ENCODE results near the gene HFE. TPM values are rescaled to one million over a fixed set of nuclear protein-coding genes. Genes with fewer than 3 reads are reported as not detected.

The HFE gene
- total RNA-seq, 6 experiments from 2014 or later: 8.9 to 20.7 (median 15.8) TPM

DNA sequence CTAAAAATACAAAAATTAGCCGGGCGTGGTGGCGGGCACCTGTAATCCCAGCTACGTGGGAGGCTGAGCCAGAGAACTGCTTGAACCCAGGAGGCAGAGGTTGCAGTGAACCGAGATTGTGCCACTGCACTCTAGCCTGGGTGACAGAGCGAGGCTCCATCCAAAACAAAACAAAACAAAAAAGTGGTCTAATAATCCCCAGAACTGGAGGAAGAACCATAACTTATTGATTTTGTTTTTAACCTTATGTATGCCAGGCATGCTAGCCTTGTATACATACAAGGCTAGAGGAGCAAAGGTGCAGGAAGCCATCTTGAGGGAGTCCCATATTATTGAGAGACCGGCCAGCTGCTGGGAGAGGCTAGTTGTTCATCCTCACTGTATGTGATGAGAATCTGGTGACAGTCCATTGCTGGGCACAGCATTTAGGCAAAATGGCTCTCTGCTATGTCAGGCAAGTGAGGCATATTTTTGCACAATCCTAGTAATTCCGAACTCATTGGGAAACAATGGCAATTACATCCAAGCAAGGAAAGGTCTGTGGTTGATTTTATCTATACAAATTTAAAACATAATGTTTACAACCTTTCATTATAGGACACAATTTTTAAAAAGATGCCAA is 18.0 kb downstream of the HFE start:
- Histone ChIP-seq H3K27me3 (no peaks in the 10 kb centered on the region), H3K4me1 (peaks cover 0 to 10% (median 4%) of the 10 kb centered on the region in 4 donors), H3K4me3 (peak overlapping the region in 1 of 3 donors; percentile 57), H3K9me3 (no peaks in the 10 kb centered on the region), H3K27ac (peak overlapping the region in 2 of 3 donors; percentile 75 to 90), H3K36me3 (no peaks in the 10 kb centered on the region)
- intact Hi-C loops (cut with DNase I): no loop called here
- DNase-seq (no peak), ATAC-seq (no peak)
- 42% methylated on average over 7 of the region's 8 CpGs for WGBS (ENCODE audit: insufficient coverage, low coverage, low lambda C conversion rate, missing lambda C conversion rate)
- no peak for TF ChIP-seq POLR2A (IDR thresholded peaks at IDR 0.05)
- TF ChIP-seq, protein P1, sequence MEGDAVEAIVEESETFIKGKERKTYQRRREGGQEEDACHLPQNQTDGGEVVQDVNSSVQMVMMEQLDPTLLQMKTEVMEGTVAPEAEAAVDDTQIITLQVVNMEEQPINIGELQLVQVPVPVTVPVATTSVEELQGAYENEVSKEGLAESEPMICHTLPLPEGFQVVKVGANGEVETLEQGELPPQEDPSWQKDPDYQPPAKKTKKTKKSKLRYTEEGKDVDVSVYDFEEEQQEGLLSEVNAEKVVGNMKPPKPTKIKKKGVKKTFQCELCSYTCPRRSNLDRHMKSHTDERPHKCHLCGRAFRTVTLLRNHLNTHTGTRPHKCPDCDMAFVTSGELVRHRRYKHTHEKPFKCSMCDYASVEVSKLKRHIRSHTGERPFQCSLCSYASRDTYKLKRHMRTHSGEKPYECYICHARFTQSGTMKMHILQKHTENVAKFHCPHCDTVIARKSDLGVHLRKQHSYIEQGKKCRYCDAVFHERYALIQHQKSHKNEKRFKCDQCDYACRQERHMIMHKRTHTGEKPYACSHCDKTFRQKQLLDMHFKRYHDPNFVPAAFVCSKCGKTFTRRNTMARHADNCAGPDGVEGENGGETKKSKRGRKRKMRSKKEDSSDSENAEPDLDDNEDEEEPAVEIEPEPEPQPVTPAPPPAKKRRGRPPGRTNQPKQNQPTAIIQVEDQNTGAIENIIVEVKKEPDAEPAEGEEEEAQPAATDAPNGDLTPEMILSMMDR (IDR thresholded peaks at IDR 0.05): no peak

GRCh38 chr6:26105842-26106241 is 18.6 kb downstream of the HFE start:
- Histone ChIP-seq H3K36me3 (no peaks in the 10 kb centered on the region), H3K4me3 (no peak overlapping the region), H3K27me3 (no peaks in the 10 kb centered on the region), H3K27ac (no peak overlapping the region), H3K9me3 (no peaks in the 10 kb centered on the region), H3K4me1 (peaks cover 0 to 10% (median 4%) of the 10 kb centered on the region in 4 donors)
- no peak for DNase-seq
- TF ChIP-seq, protein P1 (IDR thresholded peaks at IDR 0.05): no peak
- no peak for TF ChIP-seq POLR2A (IDR thresholded peaks at IDR 0.05)
- intact Hi-C loops (cut with DNase I): no loop called here
- 88% methylated on average over 4 of the region's 4 CpGs for WGBS (ENCODE audit: insufficient coverage, low coverage, low lambda C conversion rate, missing lambda C conversion rate)
- no peak for ATAC-seq

GRCh38 chr6:26107935-26108334 is 20.7 kb downstream of the HFE start:
- Histone ChIP-seq H3K36me3 (no peaks in the 10 kb centered on the region), H3K27ac (no peak overlapping the region), H3K4me3 (no peak overlapping the region), H3K4me1 (peaks cover 0 to 5% (median under 1%) of the 10 kb centered on the region in 4 donors), H3K9me3 (no peaks in the 10 kb centered on the region), H3K27me3 (no peaks in the 10 kb centered on the region)
- intact Hi-C loops (cut with DNase I): no loop called here
- no peak for DNase-seq
- ATAC-seq: no peak
- TF ChIP-seq POLR2A (IDR thresholded peaks at IDR 0.05): no peak
- TF ChIP-seq, protein P1 (IDR thresholded peaks at IDR 0.05): no peak
- WGBS (ENCODE audit: insufficient coverage, low coverage, low lambda C conversion rate, missing lambda C conversion rate): 98% methylated on average over 14 of the region's 18 CpGs

DNA sequence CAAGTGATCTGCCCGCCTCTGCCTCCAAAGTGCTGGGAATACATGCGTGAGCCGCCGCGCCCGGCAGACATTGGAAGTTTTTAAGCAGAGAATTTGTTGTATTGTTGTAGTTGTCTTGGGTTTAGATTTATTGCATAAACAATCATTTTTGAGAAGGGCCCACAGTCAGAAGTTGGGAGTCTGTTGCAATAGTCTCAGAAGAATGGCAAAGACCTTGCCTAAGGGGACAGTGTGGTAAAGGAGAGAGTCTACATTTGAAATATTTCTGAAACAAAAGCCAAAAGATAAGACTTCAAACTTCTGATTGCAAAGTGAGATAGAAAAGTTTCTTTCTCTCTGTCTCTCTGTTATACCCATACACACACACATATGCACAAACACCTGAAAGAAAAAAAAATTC is 22.5 kb downstream of the HFE start:
- no peaks in the 10 kb centered on the region for H3K36me3 ChIP-seq
- 79% methylated on average over 6 of the region's 6 CpGs for WGBS (ENCODE audit: insufficient coverage, low coverage, low lambda C conversion rate, missing lambda C conversion rate)
- H3K4me3 ChIP-seq: no peak overlapping the region
- H3K9me3 ChIP-seq: no peaks in the 10 kb centered on the region
- TF ChIP-seq, protein P1 (IDR thresholded peaks at IDR 0.05): no peak
- no peak for TF ChIP-seq POLR2A (IDR thresholded peaks at IDR 0.05)
- ATAC-seq (no peak), DNase-seq (no peak)
- H3K4me1 ChIP-seq: no peaks in the 10 kb centered on the region
- H3K27ac ChIP-seq: no peak overlapping the region
- intact Hi-C loops (cut with DNase I): no loop called here
- H3K27me3 ChIP-seq: no peaks in the 10 kb centered on the region

DNA sequence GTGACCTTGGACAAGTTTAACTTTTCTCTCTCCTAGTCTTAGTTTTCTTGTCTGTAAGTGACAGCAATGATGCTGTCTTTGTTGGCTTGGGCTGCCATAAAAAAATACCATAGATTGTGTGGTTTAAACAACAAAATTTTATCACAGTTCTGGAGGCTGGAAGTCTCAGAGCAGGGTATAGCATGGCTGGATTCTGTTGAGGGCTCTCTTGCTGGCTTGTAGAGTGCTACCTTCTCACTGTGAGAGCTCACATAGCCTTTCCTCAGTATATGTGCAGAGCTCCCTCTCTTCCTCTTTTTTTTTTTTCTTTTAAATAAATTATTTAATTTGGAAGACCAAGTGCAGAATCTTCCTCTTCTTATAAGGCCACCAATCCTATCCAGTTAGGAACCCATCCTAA is 26.3 kb downstream of the HFE start:
- no peaks in the 10 kb centered on the region for H3K4me1 ChIP-seq
- H3K27me3 ChIP-seq: no peaks in the 10 kb centered on the region
- no peaks in the 10 kb centered on the region for H3K36me3 ChIP-seq
- H3K9me3 ChIP-seq: no peaks in the 10 kb centered on the region
- DNase-seq: no peak
- intact Hi-C loops (cut with DNase I): no loop called here
- ATAC-seq: no peak
- no peak overlapping the region for H3K4me3 ChIP-seq
- H3K27ac ChIP-seq: no peak overlapping the region
- no peak for TF ChIP-seq POLR2A (IDR thresholded peaks at IDR 0.05)
- TF ChIP-seq, protein P1 (IDR thresholded peaks at IDR 0.05): no peak

Measured in right lobe of liver (tissue), 6 donors.